Adipose tissue (tissue), 3 donors: Measurements from ENCODE around the gene AFTPH. TPM values are rescaled to one million over a fixed set of nuclear protein-coding genes. Genes with fewer than 3 reads are reported as not detected.

Experiments
- H3K27ac ChIP-seq: one replicate; pipeline ENCODE4 v1.5.1; 2013; ENCODE audit warnings: low read depth, low read length
- WGBS, 3 donors: extraction: QIAGEN DNeasy Blood & Tissue Kit; methylation state at CpG; one replicate each; pipeline ENCODE4 v1.1.7; 2013; 5-methylcytosine and 5-hydroxymethylcytosine counted together
- polyA plus RNA-seq, 3 donors: library from polyadenylated mRNA; stranded (reverse); fragments of 200-250 nt; gene quantifications; one replicate each; pipeline ENCODE4 v1.2.3, GENCODE V29; 2013
- donor health status: healthy with polysubstance abuse.
- donor health status: Bipolar disorder and iron deficiency.
- donor health status: healthy.

The AFTPH gene
- polyA plus RNA-seq, 3 donors: 15.6 to 18.8 (median 15.9) TPM

- 47 to 59% (median 57%) methylated on average over 9 of the region's 9 CpGs for WGBS, 3 donors
- H3K27ac ChIP-seq: no peak overlapping the region
Measured at GRCh38 chr2:64637000-64637635, 113.0 kb downstream of the AFTPH start.

- H3K27ac ChIP-seq: no peak overlapping the region
- WGBS, 3 donors: 89 to 97% (median 97%) methylated on average over 5 of the region's 5 CpGs
Measured at GRCh38 chr2:64637931-64638330, 113.8 kb downstream of the AFTPH start.

- H3K27ac ChIP-seq: no peak overlapping the region
- WGBS, 3 donors: 77 to 90% (median 81%) methylated on average over 4 of the region's 4 CpGs
Measured at GRCh38 chr2:64638502-64639120, 114.5 kb downstream of the AFTPH start.

GRCh38 chr2:64639691-64640090 is 115.6 kb downstream of the AFTPH start:
- no peak overlapping the region for H3K27ac ChIP-seq
- WGBS, 3 donors: 43 to 59% (median 58%) methylated on average over 2 of the region's 2 CpGs

GRCh38 chr2:64640153-64641044 is 116.3 kb downstream of the AFTPH start:
- no peak overlapping the region for H3K27ac ChIP-seq
- WGBS, 3 donors: 62 to 69% (median 62%) methylated on average over 12 of the region's 12 CpGs

- no peak overlapping the region for H3K27ac ChIP-seq
- WGBS, 3 donors: 50 to 82% (median 81%) methylated on average over 9 to 10 of the region's 10 CpGs
Measured at GRCh38 chr2:64641599-64641998, 117.5 kb downstream of the AFTPH start.

Other genes with a start within 250 kb of the AFTPH start
- gene LGALSL, start 70.2 kb upstream of the AFTPH start, polyA plus RNA-seq: 10 to 100 TPM in 1 of 3 donors, 1 to 10 TPM in 2; 2.3 to 10.1 (median 6.4) TPM
- 10 to 100 TPM in 1 of 3 donors, 1 to 10 TPM in 2; 3.9 to 17.3 (median 8.9) TPM for gene SERTAD2, start 129.6 kb downstream of the AFTPH start, polyA plus RNA-seq